T-helper 2 cell treated with Interferon-gamma antibody and Interleukin-4, amounts not matched to agents 5 μg/mL and 100 μg/mL, for 36 hours (primary cell): ENCODE data around the gene LRFN3.
A peak's percentile ranks its signal among the peaks of the same experiment; 100 is the strongest.

ENCODE experiments used
- DNase-seq: peaks from one replicate; pipeline ENCODE4 v3.0.0; 2021; ENCODE audit warnings: low spot score
- H3K27ac Mint-ChIP-seq: one replicate; pipeline ENCODE4 v1.8.0; 2021; ENCODE audit warnings: mild to moderate bottlenecking, mixed read lengths
- H3K27me3 Mint-ChIP-seq: one replicate; pipeline ENCODE4 v1.8.0; 2021; ENCODE audit warnings: low read depth, mixed read lengths
- H3K36me3 Mint-ChIP-seq: one replicate; pipeline ENCODE4 v1.8.0; 2021; ENCODE audit warnings: low read depth, mixed read lengths
- H3K4me1 Mint-ChIP-seq: one replicate; pipeline ENCODE4 v1.8.0; 2021; ENCODE audit warnings: low read depth, mixed read lengths
- H3K4me3 Mint-ChIP-seq: one replicate; pipeline ENCODE4 v1.8.0; 2022; ENCODE audit warnings: mild to moderate bottlenecking, moderate library complexity, mixed read lengths
- H3K9me3 Mint-ChIP-seq: one replicate; pipeline ENCODE4 v1.8.0; 2021; ENCODE audit warnings: mixed read lengths

LRFN3 gene

DNA sequence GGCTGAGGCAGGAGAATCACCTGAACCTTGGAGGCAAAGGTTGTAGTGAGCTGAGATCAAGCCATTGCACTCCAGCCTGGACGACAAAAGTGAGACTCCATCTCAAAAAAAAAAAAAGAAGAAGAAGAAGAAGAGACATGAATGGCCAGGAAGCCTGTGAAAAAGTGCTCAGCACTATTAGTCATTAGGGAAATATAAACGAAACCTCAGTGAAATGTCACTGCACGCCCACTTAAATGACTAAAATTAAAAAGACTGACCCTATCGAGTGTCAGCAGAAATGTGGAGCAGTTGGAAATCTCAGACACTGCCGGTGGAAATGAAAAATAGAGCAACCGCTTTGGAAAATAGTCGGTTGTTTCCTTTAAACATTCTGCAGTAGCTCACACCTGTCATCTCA, 22.6 kb upstream of the LRFN3 start:
- Mint-ChIP-seq H3K4me3 (no peak overlapping the region), H3K36me3 (no peaks in the 10 kb centered on the region), H3K27ac (no peak overlapping the region), H3K4me1 (peaks cover 7% of the 10 kb centered on the region), H3K27me3 (no peaks in the 10 kb centered on the region), H3K9me3 (no peaks in the 10 kb centered on the region)
- DNase-seq = no peak

DNA sequence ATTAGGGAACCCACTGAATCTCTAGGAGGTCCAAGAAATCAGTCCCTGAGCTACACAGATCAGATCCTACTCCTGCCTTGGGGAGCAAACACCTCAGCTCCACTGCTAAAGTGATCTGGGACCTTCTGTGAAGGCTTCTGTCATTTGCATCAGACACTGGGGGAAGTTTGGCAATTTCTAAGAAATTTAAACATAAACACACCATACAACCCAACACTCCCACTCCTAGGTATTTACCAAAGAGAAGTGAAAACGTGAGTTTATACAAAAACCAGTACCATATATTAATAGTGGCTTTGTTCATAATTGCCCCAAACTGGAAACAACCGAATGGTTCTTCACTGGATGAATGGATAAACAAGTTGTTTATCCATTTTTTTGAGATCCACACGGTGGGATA, 20.7 kb upstream of the LRFN3 start:
- H3K27ac Mint-ChIP-seq = no peak overlapping the region
- H3K36me3 Mint-ChIP-seq = no peaks in the 10 kb centered on the region
- no peak for DNase-seq
- H3K27me3 Mint-ChIP-seq = no peaks in the 10 kb centered on the region
- no peak overlapping the region for H3K4me3 Mint-ChIP-seq
- H3K9me3 Mint-ChIP-seq = no peaks in the 10 kb centered on the region
- H3K4me1 Mint-ChIP-seq = no peaks in the 10 kb centered on the region

DNA sequence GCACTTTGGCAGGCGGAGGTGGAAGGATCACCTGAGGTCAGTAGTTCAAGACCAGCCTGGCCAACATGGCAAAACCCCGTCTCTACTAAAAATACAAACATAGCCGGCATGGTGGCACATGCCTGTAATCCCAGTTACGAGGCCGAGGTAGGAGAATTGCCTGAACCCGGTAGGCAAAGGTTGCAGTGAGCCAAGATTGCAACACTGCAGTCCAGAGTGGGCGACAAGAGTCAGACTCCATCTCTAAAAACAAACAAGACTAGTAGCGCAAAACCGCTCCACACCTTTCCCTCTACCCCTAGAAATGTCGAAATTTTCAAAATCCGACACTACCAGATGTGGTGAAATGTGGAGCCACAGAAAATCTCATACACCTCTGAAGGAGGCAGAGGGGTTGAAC, 16.9 kb upstream of the LRFN3 start:
- Mint-ChIP-seq H3K4me1 (peaks cover 3% of the 10 kb centered on the region), H3K9me3 (no peaks in the 10 kb centered on the region), H3K4me3 (no peak overlapping the region), H3K27me3 (no peaks in the 10 kb centered on the region), H3K27ac (no peak overlapping the region), H3K36me3 (no peaks in the 10 kb centered on the region)
- DNase-seq = no peak

DNA sequence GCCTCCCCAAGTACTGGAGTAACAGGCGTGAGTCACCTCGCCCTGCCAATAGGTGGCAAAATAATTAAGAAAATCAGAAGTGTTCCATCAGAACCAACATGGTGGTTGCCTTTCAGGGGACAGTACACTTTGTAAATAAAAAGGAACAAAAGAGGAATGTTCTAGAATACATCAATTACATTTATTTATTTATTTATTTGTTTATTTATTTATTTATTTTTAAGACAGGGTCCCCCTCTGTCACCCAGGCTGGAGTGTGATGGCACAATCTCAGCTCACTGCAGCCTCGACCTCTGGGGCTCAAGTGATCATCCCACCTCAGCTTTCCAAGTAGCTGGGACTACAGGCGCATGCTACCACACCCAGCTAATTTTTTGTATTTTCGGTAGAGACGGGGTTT, 15.2 kb upstream of the LRFN3 start:
- Mint-ChIP-seq H3K36me3 (peaks cover 2% of the 10 kb centered on the region), H3K27ac (no peak overlapping the region), H3K9me3 (peaks cover 11% of the 10 kb centered on the region), H3K4me3 (no peak overlapping the region), H3K4me1 (peaks cover 3% of the 10 kb centered on the region), H3K27me3 (peaks cover 8% of the 10 kb centered on the region)
- no peak for DNase-seq

DNA sequence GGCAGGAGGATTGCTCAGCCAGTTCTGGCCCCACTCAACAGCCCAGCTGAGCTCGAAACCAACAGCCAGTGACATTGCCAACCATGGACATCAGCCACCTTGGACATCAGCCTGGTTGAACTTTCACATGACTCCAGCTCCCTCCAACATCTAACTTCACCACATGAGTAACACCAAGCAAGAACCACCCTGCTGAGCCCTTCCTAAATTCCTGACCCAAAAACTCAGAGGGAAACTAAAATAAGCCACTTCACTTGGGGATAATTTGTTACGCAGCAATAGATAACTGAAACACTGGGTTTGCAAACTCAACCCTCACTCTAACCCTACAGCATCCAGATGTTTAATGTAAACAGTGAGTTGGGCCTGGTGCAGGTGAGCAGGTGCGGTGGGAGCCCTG, 10.7 kb upstream of the LRFN3 start:
- no peak for DNase-seq
- H3K4me3 Mint-ChIP-seq = no peak overlapping the region
- H3K4me1 Mint-ChIP-seq = peaks cover 11% of the 10 kb centered on the region
- H3K27ac Mint-ChIP-seq = no peak overlapping the region
- peaks cover 7% of the 10 kb centered on the region for H3K36me3 Mint-ChIP-seq
- peaks cover 10% of the 10 kb centered on the region for H3K27me3 Mint-ChIP-seq
- peaks cover 20% of the 10 kb centered on the region for H3K9me3 Mint-ChIP-seq

DNA sequence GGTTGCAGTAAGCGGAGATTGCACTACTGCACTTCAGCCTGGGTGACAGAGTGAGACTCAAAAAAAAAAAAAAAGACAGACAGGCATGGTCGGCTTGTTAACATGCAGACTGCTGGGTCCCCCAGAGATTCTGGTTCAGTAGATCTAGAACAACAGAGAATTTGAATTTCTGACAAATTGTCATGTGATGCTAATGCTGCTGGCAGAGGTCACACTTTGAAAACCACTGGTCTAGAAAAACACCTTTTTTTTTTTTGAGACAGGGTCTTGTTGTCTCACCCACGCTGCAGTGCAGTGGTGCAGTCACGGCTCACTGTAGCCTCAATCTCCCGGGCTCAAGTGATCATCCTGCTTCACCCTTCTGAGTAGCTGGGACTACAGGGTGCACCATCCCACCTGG, 7.7 kb upstream of the LRFN3 start:
- no peak for DNase-seq
- Mint-ChIP-seq H3K4me1 (peaks cover 22% of the 10 kb centered on the region), H3K9me3 (peaks cover 20% of the 10 kb centered on the region), H3K27me3 (peaks cover 10% of the 10 kb centered on the region), H3K4me3 (no peak overlapping the region), H3K27ac (no peak overlapping the region), H3K36me3 (peaks cover 7% of the 10 kb centered on the region)

DNA sequence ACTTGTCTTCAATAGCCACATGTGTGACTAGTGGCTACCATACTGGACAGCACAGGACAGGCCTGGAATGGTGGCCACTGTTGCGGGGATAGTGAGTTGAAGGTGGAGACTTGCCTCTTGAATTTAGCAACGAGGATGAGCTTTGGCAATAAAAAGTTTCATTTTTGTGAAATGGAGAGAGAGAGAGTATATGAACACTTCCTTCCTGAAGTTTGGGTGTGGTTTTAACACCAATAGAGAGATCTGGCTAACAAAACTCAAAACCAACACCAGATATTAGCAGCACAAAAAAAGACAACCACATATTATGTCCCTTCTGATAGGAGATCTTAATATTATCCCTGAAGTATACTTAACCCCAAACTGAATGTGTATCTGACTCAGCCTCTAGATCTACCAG, 6.3 kb upstream of the LRFN3 start:
- DNase-seq = no peak
- peaks cover 20% of the 10 kb centered on the region for H3K9me3 Mint-ChIP-seq
- peak overlapping the region; percentile 76 for H3K4me3 Mint-ChIP-seq
- H3K4me1 Mint-ChIP-seq = peaks cover 22% of the 10 kb centered on the region
- peak overlapping the region; percentile 94 for H3K27ac Mint-ChIP-seq
- H3K27me3 Mint-ChIP-seq = peaks cover 10% of the 10 kb centered on the region
- peaks cover 7% of the 10 kb centered on the region for H3K36me3 Mint-ChIP-seq

DNA sequence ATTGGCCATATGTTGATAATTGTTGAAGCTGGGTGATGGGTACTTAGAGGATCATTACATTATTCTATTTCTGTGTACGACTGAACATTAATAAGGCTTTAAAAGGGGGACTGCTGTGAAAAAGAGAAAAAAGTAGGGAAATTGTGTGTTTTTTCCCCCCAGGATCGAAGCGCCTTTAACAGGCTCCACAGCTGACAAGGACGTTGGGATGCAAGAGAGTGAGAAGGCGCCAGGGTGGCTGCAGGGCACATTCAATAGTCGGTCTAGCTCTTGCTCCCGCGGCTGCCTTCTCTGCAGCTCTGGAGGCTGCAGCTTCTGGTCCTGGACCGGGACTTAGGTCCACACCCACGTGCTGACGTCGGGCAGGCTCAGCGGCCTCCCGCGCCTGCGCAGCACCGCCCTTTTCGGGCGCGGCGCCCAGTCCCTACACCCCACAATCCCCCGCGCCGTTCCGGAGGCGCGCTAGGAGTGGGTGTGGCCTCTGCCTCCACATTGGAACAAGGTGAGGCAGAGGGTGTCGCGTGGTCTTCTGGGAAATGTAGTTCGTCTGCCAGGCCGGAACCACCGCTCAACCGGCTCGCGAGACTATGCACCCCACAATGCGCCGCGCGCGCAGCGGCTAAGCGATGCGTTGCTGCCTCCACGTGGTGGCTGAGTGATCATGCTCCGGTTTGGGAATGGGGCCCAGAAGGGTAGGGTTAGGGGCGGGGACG, 4.9 kb upstream of the LRFN3 start:
- peaks cover 6% of the 10 kb centered on the region for H3K9me3 Mint-ChIP-seq
- peak overlapping the region; percentile 86 for H3K4me3 Mint-ChIP-seq
- H3K36me3 Mint-ChIP-seq = peaks cover 5% of the 10 kb centered on the region
- H3K4me1 Mint-ChIP-seq = peaks cover 25% of the 10 kb centered on the region
- peak; percentile 100 for DNase-seq
- no peaks in the 10 kb centered on the region for H3K27me3 Mint-ChIP-seq
- H3K27ac Mint-ChIP-seq = peak overlapping the region; percentile 93

DNA sequence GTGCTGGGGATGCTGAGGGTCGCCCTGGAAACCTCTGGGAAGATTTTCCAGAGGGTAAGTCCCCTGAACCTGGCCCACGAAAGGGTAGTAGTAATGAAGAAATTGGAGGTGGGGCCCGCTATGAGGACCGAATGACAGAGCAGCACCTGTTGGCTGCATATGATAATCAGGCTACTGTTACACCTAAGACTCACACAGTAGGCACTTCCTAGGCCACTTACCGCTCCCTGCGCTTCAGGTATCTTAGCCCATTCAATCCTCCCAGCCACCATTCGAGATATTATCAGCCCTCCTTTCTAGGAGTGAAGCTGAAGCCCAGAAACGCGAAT, 4.3 kb upstream of the LRFN3 start:
- Mint-ChIP-seq H3K36me3 (peaks cover 5% of the 10 kb centered on the region), H3K4me1 (peaks cover 25% of the 10 kb centered on the region), H3K27me3 (no peaks in the 10 kb centered on the region), H3K9me3 (peaks cover 6% of the 10 kb centered on the region), H3K4me3 (peak overlapping the region; percentile 48), H3K27ac (peak overlapping the region; percentile 26)
- no peak for DNase-seq

DNA sequence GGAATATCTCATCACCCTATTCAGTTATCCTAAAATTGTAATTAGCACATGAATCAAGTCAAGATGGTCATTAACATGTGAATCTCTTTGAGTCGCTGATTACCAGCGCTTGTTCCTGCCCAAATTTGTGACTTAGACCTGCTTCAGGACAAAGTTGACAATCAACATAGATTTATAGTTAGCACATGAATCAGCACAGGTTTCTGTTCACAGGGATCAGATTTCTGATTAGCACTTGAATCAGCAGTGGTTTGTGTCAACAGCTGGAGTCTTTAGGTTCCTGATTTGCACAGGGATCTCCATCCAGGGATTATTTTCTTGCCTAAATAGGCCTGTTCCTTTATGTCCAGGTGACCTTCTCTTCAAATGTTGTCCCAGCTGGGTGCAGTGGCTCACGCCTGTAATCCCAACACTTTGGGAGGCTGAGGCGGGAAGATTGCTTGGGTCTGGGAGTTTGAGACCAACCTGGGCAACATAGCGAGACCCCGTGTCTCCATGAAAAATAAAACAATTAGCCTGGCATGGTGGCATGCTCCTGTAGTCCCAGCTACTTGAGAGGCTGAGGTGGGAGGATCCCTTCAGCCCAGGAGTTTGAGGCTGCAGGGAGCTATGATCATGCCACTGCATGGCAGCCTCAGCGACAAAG, 3.8 kb upstream of the LRFN3 start:
- Mint-ChIP-seq H3K36me3 (peaks cover 5% of the 10 kb centered on the region), H3K27me3 (no peaks in the 10 kb centered on the region), H3K9me3 (peaks cover 6% of the 10 kb centered on the region), H3K4me1 (peaks cover 28% of the 10 kb centered on the region), H3K4me3 (no peak overlapping the region), H3K27ac (no peak overlapping the region)
- no peak for DNase-seq

DNA sequence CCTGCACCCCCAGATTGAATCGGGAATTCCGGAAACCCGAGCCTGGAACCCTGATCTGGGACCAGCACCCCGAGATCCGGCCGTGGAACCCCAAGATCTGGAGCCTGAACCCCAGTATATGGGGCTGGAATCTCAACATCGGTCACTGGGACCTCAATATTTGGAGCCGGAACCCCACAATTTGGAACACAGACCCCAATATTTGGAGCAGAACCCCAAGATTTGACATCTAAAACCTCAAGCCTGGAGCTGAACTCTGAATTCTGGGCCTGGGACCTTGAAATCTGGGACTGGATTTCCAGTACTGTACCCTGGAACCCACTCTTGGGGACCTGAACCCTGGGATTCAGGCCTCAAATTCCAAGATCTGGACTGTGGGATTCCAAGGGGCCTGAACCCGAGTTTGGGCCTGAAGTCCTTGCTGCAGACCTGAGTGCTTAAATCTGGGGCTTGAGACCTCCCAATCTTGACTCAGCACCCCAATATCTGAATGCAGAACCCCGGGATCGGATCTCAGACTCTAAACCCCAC, 629 bp downstream of the LRFN3 start:
- H3K36me3 Mint-ChIP-seq = peaks cover 5% of the 10 kb centered on the region
- H3K4me1 Mint-ChIP-seq = peaks cover 24% of the 10 kb centered on the region
- no peak for DNase-seq
- H3K27me3 Mint-ChIP-seq = no peaks in the 10 kb centered on the region
- H3K9me3 Mint-ChIP-seq = no peaks in the 10 kb centered on the region
- peak overlapping the region; percentile 84 for H3K4me3 Mint-ChIP-seq
- H3K27ac Mint-ChIP-seq = no peak overlapping the region

DNA sequence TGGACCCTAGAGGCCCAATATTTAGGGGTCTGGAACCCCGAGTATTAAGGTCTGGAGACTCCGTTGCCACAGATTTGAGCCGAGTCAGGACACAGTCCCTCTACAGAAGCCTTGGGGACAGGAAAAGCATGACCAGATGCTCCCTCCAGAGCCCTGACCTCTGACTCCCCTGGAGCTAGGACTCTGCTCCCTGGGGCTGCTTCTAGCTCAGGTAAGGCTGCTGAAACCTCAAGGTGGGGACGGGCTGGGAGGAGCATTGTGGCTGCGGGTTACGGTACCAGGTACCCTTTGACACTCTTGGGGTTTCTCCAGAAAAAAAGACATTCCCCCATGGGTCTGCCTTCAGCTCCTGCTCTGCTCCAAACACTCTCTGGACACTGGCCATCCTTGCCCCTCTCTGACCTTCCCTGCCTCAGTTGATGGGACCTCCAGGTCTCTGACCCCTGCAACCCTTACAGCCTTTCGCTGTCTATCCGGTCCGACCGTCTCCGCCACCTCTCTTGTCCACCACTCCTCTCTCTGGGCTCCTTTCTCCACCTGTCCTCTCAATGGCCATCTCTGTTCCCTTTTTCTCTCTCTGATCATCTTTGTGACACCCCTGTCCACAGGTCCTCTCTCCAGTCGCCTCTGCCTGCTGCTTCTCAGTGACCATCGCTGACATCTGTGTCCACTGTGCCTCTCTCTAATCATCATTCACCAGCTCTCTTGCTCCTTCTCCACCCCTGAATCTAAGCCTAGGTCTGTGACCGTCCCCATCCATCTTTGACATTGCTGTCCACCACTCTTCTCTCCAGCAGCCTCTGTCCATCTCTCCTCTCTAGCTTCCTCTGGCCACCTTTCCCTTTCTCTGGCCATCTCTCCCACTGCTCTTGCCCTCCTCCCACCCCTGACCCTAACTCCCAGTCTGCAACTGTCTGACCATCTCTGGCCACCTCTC, 1.4 kb downstream of the LRFN3 start:
- peak overlapping the region; percentile 4 for H3K27ac Mint-ChIP-seq
- peak overlapping the region; percentile 84 for H3K4me3 Mint-ChIP-seq
- H3K9me3 Mint-ChIP-seq = no peaks in the 10 kb centered on the region
- H3K4me1 Mint-ChIP-seq = peaks cover 21% of the 10 kb centered on the region
- peaks cover 5% of the 10 kb centered on the region for H3K36me3 Mint-ChIP-seq
- H3K27me3 Mint-ChIP-seq = no peaks in the 10 kb centered on the region
- no peak for DNase-seq

DNA sequence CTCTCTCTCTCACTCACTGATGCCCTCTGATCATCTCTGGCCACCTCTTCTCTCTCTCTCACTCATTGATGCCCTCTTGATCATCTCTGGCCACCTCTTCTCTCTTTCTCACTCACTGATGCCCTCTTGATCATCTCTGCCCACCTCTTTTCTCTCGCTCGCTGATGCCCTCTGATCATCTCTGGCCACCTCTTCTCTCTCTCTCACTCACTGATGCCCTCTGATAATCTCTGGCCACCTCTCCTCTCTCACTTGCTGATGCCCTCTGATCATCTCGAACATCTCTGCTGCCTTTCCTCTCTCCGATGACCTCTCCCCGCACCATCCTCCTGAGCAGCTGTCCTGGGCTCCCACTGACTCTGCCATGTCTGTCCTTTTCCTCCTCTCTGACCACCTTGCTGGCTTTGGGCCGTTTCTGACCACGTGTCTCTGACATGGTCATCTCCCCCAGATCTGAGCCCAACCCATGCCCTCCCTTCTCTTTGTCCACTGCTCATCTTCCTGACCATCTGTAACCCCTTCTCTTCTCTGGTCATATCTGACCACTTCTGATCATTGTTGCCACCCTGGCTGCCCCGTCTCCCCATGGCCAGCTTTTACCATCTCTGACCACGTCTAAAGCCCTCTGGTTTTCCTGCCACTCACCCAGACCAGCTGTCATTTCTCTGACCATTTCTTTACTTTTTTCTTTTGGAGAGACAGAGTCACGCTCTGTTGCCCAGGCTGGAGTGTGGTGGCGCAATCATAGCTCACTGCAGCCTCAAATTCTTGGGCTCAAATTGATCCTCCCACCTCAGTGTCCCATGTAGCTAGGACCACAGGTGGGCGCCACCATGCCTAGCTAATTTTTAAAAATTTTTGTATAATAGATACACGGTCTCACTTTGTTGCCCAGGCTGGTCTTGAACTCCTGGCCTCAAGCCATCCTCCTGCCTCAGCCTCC, 2.4 kb downstream of the LRFN3 start:
- H3K4me3 Mint-ChIP-seq = peak overlapping the region; percentile 84
- H3K36me3 Mint-ChIP-seq = peaks cover 5% of the 10 kb centered on the region
- DNase-seq = no peak
- H3K27me3 Mint-ChIP-seq = no peaks in the 10 kb centered on the region
- H3K27ac Mint-ChIP-seq = peak overlapping the region; percentile 67
- H3K4me1 Mint-ChIP-seq = peaks cover 21% of the 10 kb centered on the region
- no peaks in the 10 kb centered on the region for H3K9me3 Mint-ChIP-seq
